Measurements from ENCODE around the gene EXOC6B.

Gene EXOC6B

GRCh38 chr2:72513011-72513410 is 312.8 kb downstream of the EXOC6B start:
- Histone ChIP-seq H3K27ac (ENCODE audit: low read length) (no peak overlapping the region), H3K9ac (ENCODE audit: low read length) (no peak overlapping the region), H4K20me1 (ENCODE audit: insufficient read depth, low read length) (no peaks in the 10 kb centered on the region), H3K9me3 (ENCODE audit: insufficient read depth, low read length) (no peaks in the 10 kb centered on the region), H3K79me2 (ENCODE audit: low read length) (no peaks in the 10 kb centered on the region), H3K4me2 (ENCODE audit: low read length) (no peak overlapping the region), H3K4me1 (ENCODE audit: low read length) (no peaks in the 10 kb centered on the region), H3K4me3 (ENCODE audit: low read length) (no peak overlapping the region), H2AFZ (ENCODE audit: low read depth, low read length) (no peak overlapping the region), H3K36me3 (replicated peaks; ENCODE audit: low read depth, low read length) (no peaks in the 10 kb centered on the region), H3K27me3 (ENCODE audit: low read depth, low read length) (no peaks in the 10 kb centered on the region)
- TF ChIP-seq EZH2phosphoT487 (IDR thresholded peaks at IDR 0.05; ENCODE audit: low read depth) (no peak), CTCF (IDR thresholded peaks at IDR 0.05; ENCODE audit: low read depth, low read length) (no peak)

- no peaks in the 10 kb centered on the region for H3K4me1 ChIP-seq (ENCODE audit: low read length)
Measured at GRCh38 chr2:72512376-72512775, 313.5 kb downstream of the EXOC6B start.

GRCh38 chr2:72511906-72512305 is 313.9 kb downstream of the EXOC6B start:
- TF ChIP-seq EZH2phosphoT487 (IDR thresholded peaks at IDR 0.05; ENCODE audit: low read depth) (no peak), CTCF (IDR thresholded peaks at IDR 0.05; ENCODE audit: low read depth, low read length) (no peak)
- H3K9me3 ChIP-seq (ENCODE audit: insufficient read depth, low read length): no peaks in the 10 kb centered on the region
- H3K27me3 ChIP-seq (ENCODE audit: low read depth, low read length): no peaks in the 10 kb centered on the region
- H3K9ac ChIP-seq (ENCODE audit: low read length): no peak overlapping the region
- H3K4me1 ChIP-seq (ENCODE audit: low read length): no peaks in the 10 kb centered on the region
- no peak overlapping the region for H3K27ac ChIP-seq (ENCODE audit: low read length)
- H3K79me2 ChIP-seq (ENCODE audit: low read length): no peaks in the 10 kb centered on the region
- no peak overlapping the region for H2AFZ ChIP-seq (ENCODE audit: low read depth, low read length)
- H3K4me2 ChIP-seq (ENCODE audit: low read length): no peak overlapping the region
- H4K20me1 ChIP-seq (ENCODE audit: insufficient read depth, low read length): no peaks in the 10 kb centered on the region
- H3K4me3 ChIP-seq (ENCODE audit: low read length): no peak overlapping the region
- H3K36me3 ChIP-seq (replicated peaks; ENCODE audit: low read depth, low read length): no peaks in the 10 kb centered on the region

More at GRCh38 chr2:72512376-72512775, 313.5 kb downstream of the EXOC6B start:
- Histone ChIP-seq H3K27ac (ENCODE audit: low read length) (no peak overlapping the region), H3K79me2 (ENCODE audit: low read length) (no peaks in the 10 kb centered on the region), H3K36me3 (replicated peaks; ENCODE audit: low read depth, low read length) (no peaks in the 10 kb centered on the region), H3K4me2 (ENCODE audit: low read length) (no peak overlapping the region), H2AFZ (ENCODE audit: low read depth, low read length) (no peak overlapping the region), H4K20me1 (ENCODE audit: insufficient read depth, low read length) (no peaks in the 10 kb centered on the region), H3K4me3 (ENCODE audit: low read length) (no peak overlapping the region), H3K9ac (ENCODE audit: low read length) (no peak overlapping the region), H3K9me3 (ENCODE audit: insufficient read depth, low read length) (no peaks in the 10 kb centered on the region), H3K27me3 (ENCODE audit: low read depth, low read length) (no peaks in the 10 kb centered on the region)
- TF ChIP-seq EZH2phosphoT487 (IDR thresholded peaks at IDR 0.05; ENCODE audit: low read depth): no peak
- no peak for TF ChIP-seq CTCF (IDR thresholded peaks at IDR 0.05; ENCODE audit: low read depth, low read length)

GRCh38 chr2:72497763-72498162 is 328.1 kb downstream of the EXOC6B start:
- H3K4me2 ChIP-seq (ENCODE audit: low read length): no peak overlapping the region
- TF ChIP-seq EZH2phosphoT487 (IDR thresholded peaks at IDR 0.05; ENCODE audit: low read depth): no peak
- no peak for TF ChIP-seq CTCF (IDR thresholded peaks at IDR 0.05; ENCODE audit: low read depth, low read length)
- no peaks in the 10 kb centered on the region for H3K79me2 ChIP-seq (ENCODE audit: low read length)
- no peak overlapping the region for H3K4me3 ChIP-seq (ENCODE audit: low read length)
- H3K36me3 ChIP-seq (replicated peaks; ENCODE audit: low read depth, low read length): no peaks in the 10 kb centered on the region
- H2AFZ ChIP-seq (ENCODE audit: low read depth, low read length): no peak overlapping the region
- no peaks in the 10 kb centered on the region for H3K9me3 ChIP-seq (ENCODE audit: insufficient read depth, low read length)
- H3K27me3 ChIP-seq (ENCODE audit: low read depth, low read length): no peaks in the 10 kb centered on the region
- H3K4me1 ChIP-seq (ENCODE audit: low read length): no peaks in the 10 kb centered on the region
- no peak overlapping the region for H3K9ac ChIP-seq (ENCODE audit: low read length)
- H3K27ac ChIP-seq (ENCODE audit: low read length): no peak overlapping the region
- H4K20me1 ChIP-seq (ENCODE audit: insufficient read depth, low read length): no peaks in the 10 kb centered on the region
